Osteocyte (in vitro differentiated cells): ENCODE measurements around the gene A1BG. TPM values are rescaled to one million over a fixed set of nuclear protein-coding genes. Genes with fewer than 3 reads are reported as not detected.

Experiments used
- DNase-seq: peaks from one replicate; pipeline ENCODE4 v3.0.0; 2021; ENCODE audit warnings: mixed read lengths; ENCODE audit not compliant: unreplicated experiment; ENCODE audit errors: extremely low spot score
- H3K27ac Mint-ChIP-seq: one replicate; pipeline ENCODE4 v1.8.0; 2021; ENCODE audit warnings: mild to moderate bottlenecking, mixed read lengths; ENCODE audit not compliant: unreplicated experiment
- H3K27me3 Mint-ChIP-seq: one replicate; pipeline ENCODE4 v1.8.0; 2021; ENCODE audit warnings: mixed read lengths; ENCODE audit not compliant: unreplicated experiment
- H3K36me3 Mint-ChIP-seq: one replicate; pipeline ENCODE4 v1.8.0; 2021; ENCODE audit warnings: mixed read lengths; ENCODE audit not compliant: unreplicated experiment
- H3K4me1 Mint-ChIP-seq: one replicate; pipeline ENCODE4 v1.8.0; 2021; ENCODE audit warnings: mixed read lengths; ENCODE audit not compliant: unreplicated experiment
- H3K4me3 Mint-ChIP-seq: one replicate; pipeline ENCODE4 v1.8.0; 2021; ENCODE audit warnings: mild to moderate bottlenecking, moderate library complexity, mixed read lengths; ENCODE audit not compliant: unreplicated experiment
- H3K9me3 Mint-ChIP-seq: one replicate; pipeline ENCODE4 v1.8.0; 2021; ENCODE audit warnings: mixed read lengths; ENCODE audit not compliant: unreplicated experiment
- CTCF ChIP-seq: fragments of 200-600 bp; sonication (generic); IDR thresholded peaks from 2 replicates; pipeline ENCODE4 v1.5.0; 2021; ENCODE audit warnings: antibody characterized with exemption, mild to moderate bottlenecking, moderate library complexity
- total RNA-seq: library from RNA; stranded (reverse); gene quantifications from 2 replicates; pipeline ENCODE4 v1.2.1, GENCODE V29; 2021

A1BG gene
- total RNA-seq, 1 donor from 2014 or later = 39.8 TPM

- no peak for DNase-seq
- no peaks in the 10 kb centered on the region for H3K4me1 Mint-ChIP-seq
- no peaks in the 10 kb centered on the region for H3K9me3 Mint-ChIP-seq
- no peak for TF ChIP-seq CTCF
- peaks cover 4% of the 10 kb centered on the region for H3K36me3 Mint-ChIP-seq
- H3K27ac Mint-ChIP-seq = no peak overlapping the region
- no peaks in the 10 kb centered on the region for H3K27me3 Mint-ChIP-seq
- no peak overlapping the region for H3K4me3 Mint-ChIP-seq
Observed at GRCh38 chr19:58355908-58356765, 2.8 kb upstream of the A1BG start.

- no peak for DNase-seq
- Mint-ChIP-seq H3K9me3 (no peaks in the 10 kb centered on the region), H3K27ac (no peak overlapping the region), H3K36me3 (peaks cover 6% of the 10 kb centered on the region), H3K27me3 (no peaks in the 10 kb centered on the region), H3K4me3 (no peak overlapping the region), H3K4me1 (no peaks in the 10 kb centered on the region)
- no peak for TF ChIP-seq CTCF
Observed at GRCh38 chr19:58355215-58355796, 2.0 kb upstream of the A1BG start.

- TF ChIP-seq CTCF = no peak
- H3K36me3 Mint-ChIP-seq = peaks cover 8% of the 10 kb centered on the region
- H3K27me3 Mint-ChIP-seq = no peaks in the 10 kb centered on the region
- H3K27ac Mint-ChIP-seq = no peak overlapping the region
- no peak for DNase-seq
- no peaks in the 10 kb centered on the region for H3K9me3 Mint-ChIP-seq
- H3K4me3 Mint-ChIP-seq = no peak overlapping the region
- H3K4me1 Mint-ChIP-seq = peaks cover 2% of the 10 kb centered on the region
Observed at GRCh38 chr19:58354478-58355030, 1.3 kb upstream of the A1BG start.

GRCh38 chr19:58353717-58354477 is 605 bp upstream of the A1BG start:
- DNase-seq = no peak
- TF ChIP-seq CTCF = no peak
- H3K27ac Mint-ChIP-seq = no peak overlapping the region
- H3K27me3 Mint-ChIP-seq = no peaks in the 10 kb centered on the region
- H3K4me1 Mint-ChIP-seq = peaks cover 5% of the 10 kb centered on the region
- no peak overlapping the region for H3K4me3 Mint-ChIP-seq
- peaks cover 10% of the 10 kb centered on the region for H3K36me3 Mint-ChIP-seq
- no peaks in the 10 kb centered on the region for H3K9me3 Mint-ChIP-seq
